Gastroesophageal sphincter (tissue), 4 donors: ENCODE results near the gene UBE2J2. TPM values are rescaled to one million over a fixed set of nuclear protein-coding genes. Genes with fewer than 3 reads are reported as not detected.

Experiments
- ATAC-seq: fragments of 150-250 bp; one replicate; pipeline ENCODE4 v1.9.1; 2016; ENCODE audit warnings: mild to moderate bottlenecking, moderate library complexity
- H3K27ac ChIP-seq, 4 donors: fragments of 200-600 bp; sonication (generic) in 3 of 4; 1 replicate in 3 of 4; 2 replicates in 1 of 4; pipeline ENCODE4 v1.5.1; 2016 to 2019
- H3K27me3 ChIP-seq: fragments of 200-600 bp; sonication (generic); one replicate; pipeline ENCODE4 v1.5.1; 2019
- H3K36me3 ChIP-seq, 2 donors: fragments of 200-600 bp; sonication (generic); one replicate each; pipeline ENCODE4 v1.5.1; 2019; ENCODE audit warnings: control low read depth in 1 of 2
- H3K4me1 ChIP-seq, 3 donors: fragments of 200-600 bp; sonication (generic); 1 replicate in 2 of 3; 2 replicates in 1 of 3; pipeline ENCODE4 v1.5.1; 2016 to 2019; ENCODE audit warnings: control low read depth in 2 of 3
- H3K4me3 ChIP-seq, 2 donors: fragments of 200-600 bp; sonication (generic); one replicate each; pipeline ENCODE4 v1.5.1; 2019; ENCODE audit warnings: mild to moderate bottlenecking in 1 of 2, moderate library complexity in 1 of 2
- H3K9me3 ChIP-seq, 3 donors: fragments of 200-600 bp; sonication (generic); one replicate each; pipeline ENCODE4 v1.5.1; 2017 to 2019; ENCODE audit warnings: control low read depth in 2 of 3
- CTCF ChIP-seq, 4 experiments: fragments of 200-600 bp in 2 of 4; fragments of 450-650 bp in 2 of 4; sonication (generic) in 1 of 4; IDR thresholded peaks; one replicate each; pipeline ENCODE4 v1.5.1; 2017 to 2019; ENCODE audit warnings: antibody characterized with exemption in 4 of 4, mild to moderate bottlenecking in 2 of 4, moderate library complexity in 2 of 4
- EP300 ChIP-seq: sonication (generic); formaldehyde crosslinking; IDR thresholded peaks from one replicate; pipeline ENCODE4 v1.6.1; 2017; ENCODE audit warnings: antibody characterized with exemption, mild to moderate bottlenecking
- POLR2A ChIP-seq, 2 donors: fragments of 450-650 bp; IDR thresholded peaks; one replicate each; pipeline ENCODE4 v1.6.1; 2017; ENCODE audit warnings: antibody characterized with exemption in 2 of 2, mild to moderate bottlenecking in 2 of 2, moderate library complexity in 1 of 2
- POLR2AphosphoS5 ChIP-seq: sonication (generic); formaldehyde crosslinking; IDR thresholded peaks from one replicate; pipeline ENCODE4 v1.6.1; 2017; ENCODE audit warnings: antibody characterized with exemption
- WGBS, 2 donors: methylation state at CpG; one replicate each; pipeline ENCODE4 v1.1.5; 2018; ENCODE audit warnings: low coverage in 1 of 2; 5-methylcytosine and 5-hydroxymethylcytosine counted together
- total RNA-seq, 4 donors: library from RNA; depleted of rRNA; stranded (reverse); fragments of >200 nt; gene quantifications; one replicate each; pipeline ENCODE4 v1.1.0, GENCODE V29; 2016

UBE2J2 gene
- total RNA-seq, 4 donors from 2014 or later: 28.1 to 47.0 (median 37.9) TPM

GRCh38 chr1:1311107-1312104, 37.8 kb upstream of the UBE2J2 start:
- Histone ChIP-seq H3K9me3 (no peaks in the 10 kb centered on the region), H3K36me3 (peaks cover 0 to 60% of the 10 kb centered on the region in 2 donors), H3K27me3 (no peaks in the 10 kb centered on the region), H3K4me3 (no peak overlapping the region), H3K27ac (peak overlapping the region in 3 of 4 donors; percentile 93 to 97 (median 95)), H3K4me1 (peaks cover under 1 to 52% (median 12%) of the 10 kb centered on the region in 3 donors)
- no peak for ATAC-seq
- WGBS, 2 donors: no CpG with 5 or more reads among the region's 22 CpGs
- no peak for TF ChIP-seq CTCF (IDR thresholded peaks at IDR 0.05)
- TF ChIP-seq POLR2AphosphoS5: no peak
- no peak for TF ChIP-seq EP300
- no peak for TF ChIP-seq POLR2A (IDR thresholded peaks at IDR 0.05)

- no peaks in the 10 kb centered on the region for H3K27me3 ChIP-seq
- H3K4me1 ChIP-seq: peaks cover 2 to 53% (median 20%) of the 10 kb centered on the region in 3 donors
- WGBS, 2 donors: no CpG with 5 or more reads among the region's 21 CpGs
- peak overlapping the region in 3 of 4 donors; percentile 93 to 97 (median 95) for H3K27ac ChIP-seq
- no peak for ATAC-seq
- TF ChIP-seq POLR2A (IDR thresholded peaks at IDR 0.05) (no peak), EP300 (no peak), POLR2AphosphoS5 (no peak), CTCF (IDR thresholded peaks at IDR 0.05) (no peak)
- no peaks in the 10 kb centered on the region for H3K9me3 ChIP-seq
- H3K4me3 ChIP-seq: no peak overlapping the region
- H3K36me3 ChIP-seq: peaks cover 0 to 58% of the 10 kb centered on the region in 2 donors
Measured at GRCh38 chr1:1310476-1311053, 36.9 kb upstream of the UBE2J2 start.

GRCh38 chr1:1310109-1310385, 36.4 kb upstream of the UBE2J2 start:
- TF ChIP-seq POLR2AphosphoS5 (no peak), CTCF (IDR thresholded peaks at IDR 0.05) (no peak), EP300 (no peak), POLR2A (IDR thresholded peaks at IDR 0.05) (no peak)
- Histone ChIP-seq H3K27me3 (no peaks in the 10 kb centered on the region), H3K9me3 (no peaks in the 10 kb centered on the region), H3K27ac (peak overlapping the region in 3 of 4 donors; percentile 93 to 97 (median 95)), H3K36me3 (peaks cover 0 to 54% of the 10 kb centered on the region in 2 donors), H3K4me3 (no peak overlapping the region), H3K4me1 (peaks cover 2 to 53% (median 26%) of the 10 kb centered on the region in 3 donors)
- ATAC-seq: no peak
- WGBS, 2 donors: no CpG with 5 or more reads among the region's 3 CpGs

GRCh38 chr1:1309251-1310108, 35.8 kb upstream of the UBE2J2 start:
- TF ChIP-seq CTCF (IDR thresholded peaks at IDR 0.05): no peak
- TF ChIP-seq POLR2A (IDR thresholded peaks at IDR 0.05): no peak
- no peak for TF ChIP-seq EP300
- no peak for TF ChIP-seq POLR2AphosphoS5
- Histone ChIP-seq H3K4me1 (peaks cover 2 to 54% (median 31%) of the 10 kb centered on the region in 3 donors), H3K4me3 (peak overlapping the region; percentile 92 to 95), H3K27ac (peak overlapping the region; percentile 93 to 97 (median 95)), H3K27me3 (no peaks in the 10 kb centered on the region), H3K36me3 (peaks cover 0 to 48% of the 10 kb centered on the region in 2 donors), H3K9me3 (no peaks in the 10 kb centered on the region)
- 0 to 57% methylated on average over 1 to 12 of the region's 57 CpGs for WGBS, 2 donors
- ATAC-seq: no peak
